ENCODE data around the gene ECT2L. TPM values are rescaled to one million over a fixed set of nuclear protein-coding genes. Genes with fewer than 3 reads are reported as not detected.

The ECT2L gene
- total RNA-seq, 2 donors from 2014 or later = not detected

GRCh38 chr6:138806889-138807288 is 11.0 kb downstream of the ECT2L start:
- H3K27ac ChIP-seq = no peak overlapping the region
- H3K4me1 ChIP-seq (ENCODE audit: control insufficient read depth in 1 of 2, low read depth in 2 of 2) = no peaks in the 10 kb centered on the region
- ATAC-seq (ENCODE audit: insufficient number of reproducible peaks, low FRiP score, low read depth) = no peak
- no peaks in the 10 kb centered on the region for H3K36me3 ChIP-seq
- H3K9me3 ChIP-seq = no peaks in the 10 kb centered on the region
- no peak overlapping the region for H3K4me3 ChIP-seq
- no peaks in the 10 kb centered on the region for H3K27me3 ChIP-seq (replicated peaks; ENCODE audit: insufficient read depth)
- no peak for DNase-seq (ENCODE audit: low spot score)
- no peak for TF ChIP-seq CTCF (IDR thresholded peaks at IDR 0.05)

- no peaks in the 10 kb centered on the region for H3K27me3 ChIP-seq (replicated peaks; ENCODE audit: insufficient read depth)
- H3K4me1 ChIP-seq (ENCODE audit: control insufficient read depth in 1 of 2, low read depth in 2 of 2) = no peaks in the 10 kb centered on the region
- no peak for ATAC-seq (ENCODE audit: insufficient number of reproducible peaks, low FRiP score, low read depth)
- H3K27ac ChIP-seq = no peak overlapping the region
- no peak for DNase-seq (ENCODE audit: low spot score)
- TF ChIP-seq CTCF (IDR thresholded peaks at IDR 0.05) = no peak
- H3K36me3 ChIP-seq = no peaks in the 10 kb centered on the region
- H3K4me3 ChIP-seq = no peak overlapping the region
- H3K9me3 ChIP-seq = no peaks in the 10 kb centered on the region
Measured at GRCh38 chr6:138809677-138810076, 13.8 kb downstream of the ECT2L start.

- ATAC-seq (ENCODE audit: insufficient number of reproducible peaks, low FRiP score, low read depth) (no peak), DNase-seq (ENCODE audit: low spot score) (no peak)
- H3K9me3 ChIP-seq = no peaks in the 10 kb centered on the region
- H3K4me3 ChIP-seq = no peak overlapping the region
- no peaks in the 10 kb centered on the region for H3K4me1 ChIP-seq (ENCODE audit: control insufficient read depth in 1 of 2, low read depth in 2 of 2)
- no peaks in the 10 kb centered on the region for H3K27me3 ChIP-seq (replicated peaks; ENCODE audit: insufficient read depth)
- no peaks in the 10 kb centered on the region for H3K36me3 ChIP-seq
- TF ChIP-seq CTCF (IDR thresholded peaks at IDR 0.05) = no peak
- H3K27ac ChIP-seq = no peak overlapping the region
Measured at GRCh38 chr6:138811866-138812265, 16.0 kb downstream of the ECT2L start.

GRCh38 chr6:138814179-138814834 is 18.4 kb downstream of the ECT2L start:
- ATAC-seq (ENCODE audit: insufficient number of reproducible peaks, low FRiP score, low read depth) = no peak

GRCh38 chr6:138815221-138815620 is 19.3 kb downstream of the ECT2L start:
- Histone ChIP-seq H3K9me3 (no peaks in the 10 kb centered on the region), H3K4me3 (no peak overlapping the region), H3K27ac (no peak overlapping the region), H3K27me3 (replicated peaks; ENCODE audit: insufficient read depth) (no peaks in the 10 kb centered on the region), H3K4me1 (ENCODE audit: control insufficient read depth in 1 of 2, low read depth in 2 of 2) (no peaks in the 10 kb centered on the region), H3K36me3 (no peaks in the 10 kb centered on the region)
- DNase-seq (ENCODE audit: low spot score) = no peak
- no peak for TF ChIP-seq CTCF (IDR thresholded peaks at IDR 0.05)
- ATAC-seq (ENCODE audit: insufficient number of reproducible peaks, low FRiP score, low read depth) = no peak

More at GRCh38 chr6:138814179-138814834, 18.4 kb downstream of the ECT2L start:
- TF ChIP-seq CTCF (IDR thresholded peaks at IDR 0.05) = no peak
- DNase-seq (ENCODE audit: low spot score) = no peak
- no peaks in the 10 kb centered on the region for H3K27me3 ChIP-seq (replicated peaks; ENCODE audit: insufficient read depth)
- H3K4me1 ChIP-seq (ENCODE audit: control insufficient read depth in 1 of 2, low read depth in 2 of 2) = no peaks in the 10 kb centered on the region
- H3K9me3 ChIP-seq = no peaks in the 10 kb centered on the region
- no peak overlapping the region for H3K27ac ChIP-seq
- H3K36me3 ChIP-seq = no peaks in the 10 kb centered on the region
- no peak overlapping the region for H3K4me3 ChIP-seq
